Endothelial cell of hepatic sinusoid (primary cell): ENCODE data around the gene HINT1.
"Not testable (repeated sequence)": the region's sequence is repeated elsewhere in the genome, so short reads cannot be mapped to it uniquely, and the experiment has no call there.

Experiments used
- in situ Hi-C: cut with HindIII; loops from 2 replicates; pipeline ENCODE4 v1.10.0; 2017; ENCODE audit warnings: low sequenced_read_pairs

The HINT1 gene

GRCh38 chr5:131171276-131171810 is 6.3 kb upstream of the HINT1 start:
- in situ Hi-C loops, result no loop called here

- in situ Hi-C loops, result no loop called here
These were observed 5.7 kb upstream of the HINT1 start, which contains the start of gene LYRM7 for GRCh38 chr5:131170540-131171275. TSS of gene LYRM7 (plus strand) at chr5:131170944. CDS start at chr5:131171021, 77 bp downstream.

GRCh38 chr5:131169810-131170539 is 4.9 kb upstream of the HINT1 start:
- in situ Hi-C loops, result no loop called here

- in situ Hi-C loops, result no loop called here
These were observed 2.6 kb upstream of the HINT1 start for GRCh38 chr5:131167615-131168014.

- in situ Hi-C loops, result no loop called here
These were observed 601 bp downstream of the HINT1 start for GRCh38 chr5:131164191-131165118.

- in situ Hi-C loops, result no loop called here
These were observed 1.6 kb downstream of the HINT1 start for GRCh38 chr5:131163276-131164119.

- in situ Hi-C loops, result no loop called here
These were observed 4.9 kb downstream of the HINT1 start for GRCh38 chr5:131160134-131160533.

- in situ Hi-C loops, result no loop called here
These were observed 8.1 kb downstream of the HINT1 start for GRCh38 chr5:131156957-131157356.

GRCh38 chr5:131156385-131156784 is 8.7 kb downstream of the HINT1 start:
- in situ Hi-C loops, result no loop called here

- in situ Hi-C loops, result no loop called here
These were observed 13.8 kb downstream of the HINT1 start for GRCh38 chr5:131151216-131151615.

- in situ Hi-C loops, result no loop called here
These were observed 14.6 kb downstream of the HINT1 start for GRCh38 chr5:131150408-131150807.

GRCh38 chr5:131148835-131149234 is 16.2 kb downstream of the HINT1 start:
- in situ Hi-C loops, result no loop called here

- in situ Hi-C loops, result no loop called here
These were observed 17.8 kb downstream of the HINT1 start for GRCh38 chr5:131147258-131147657.

- in situ Hi-C loops, result no loop called here
These were observed 22.0 kb downstream of the HINT1 start for GRCh38 chr5:131142970-131143617.

GRCh38 chr5:131139321-131139720 is 25.7 kb downstream of the HINT1 start:
- in situ Hi-C loops, result no loop called here

- in situ Hi-C loops, result not testable (repeated sequence)
These were observed 26.6 kb downstream of the HINT1 start for GRCh38 chr5:131138406-131138805.

- in situ Hi-C loops, result not testable (repeated sequence)
These were observed 32.0 kb downstream of the HINT1 start for GRCh38 chr5:131133091-131133490.

GRCh38 chr5:131129306-131129705 is 35.8 kb downstream of the HINT1 start:
- in situ Hi-C loops, result no loop called here

- in situ Hi-C loops, result not testable (repeated sequence)
These were observed 37.8 kb downstream of the HINT1 start for GRCh38 chr5:131127244-131127643.
